COLO668 (cell line): Measurements from ENCODE around the gene IQCH.
"Not testable (repeated sequence)": the region's sequence is repeated elsewhere in the genome, so short reads cannot be mapped to it uniquely, and the experiment has no call there.

Experiments used
- DNase-seq: peaks from one replicate; lab custom pipeline; 2025; ENCODE audit not compliant: unreplicated experiment; lab: John Stamatoyannopoulos, UW

IQCH gene

GRCh38 chr15:67350042-67350441 is 95.5 kb downstream of the IQCH start:
- DNase-seq: no peak

DNA sequence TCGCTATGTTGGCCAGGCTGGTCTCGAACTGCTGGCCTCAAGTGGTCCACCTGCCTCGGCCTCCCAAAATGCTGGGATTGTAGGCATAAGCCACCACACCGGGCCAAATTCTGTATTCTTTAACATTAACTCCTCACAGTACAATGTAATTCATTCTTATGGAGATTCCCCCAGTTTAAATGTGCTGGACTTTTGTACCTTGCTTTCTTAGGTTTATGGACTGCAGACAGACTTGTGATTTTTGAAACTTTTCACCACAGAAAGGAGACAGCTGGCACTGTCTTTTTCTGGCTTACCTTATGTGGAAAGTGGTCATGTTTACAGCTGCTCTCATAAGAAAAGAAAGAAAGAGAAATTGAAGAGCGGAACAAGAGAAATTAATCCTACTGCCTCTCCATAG is 103.8 kb downstream of the IQCH start:
- no peak for DNase-seq

GRCh38 chr15:67358812-67359211 is 104.2 kb downstream of the IQCH start:
- DNase-seq: no peak

- no peak for DNase-seq
Measured at GRCh38 chr15:67359431-67360079, 105.0 kb downstream of the IQCH start.

GRCh38 chr15:67361100-67361499 is 106.5 kb downstream of the IQCH start:
- no peak for DNase-seq

DNA sequence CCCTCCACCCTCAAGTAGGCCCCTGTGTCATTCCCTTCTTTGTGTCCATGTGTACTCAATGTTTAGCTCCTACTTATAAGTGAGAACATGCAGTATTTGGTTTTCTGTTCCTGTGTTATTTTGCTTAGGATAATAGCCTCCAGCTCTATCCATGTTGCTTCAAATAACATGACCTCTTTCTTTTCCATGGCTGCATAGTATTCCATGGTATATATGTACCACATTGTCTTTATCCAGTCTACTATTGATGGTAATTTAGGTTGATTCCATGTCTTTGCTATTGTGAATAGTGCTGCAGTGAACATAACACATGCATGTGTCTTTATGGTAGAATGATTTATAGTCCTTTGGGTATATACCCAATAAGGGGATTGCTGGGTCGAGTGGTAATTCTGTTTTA is 109.1 kb downstream of the IQCH start:
- DNase-seq: not testable (repeated sequence)

- DNase-seq: no peak
Measured at GRCh38 chr15:67365994-67366393, 111.4 kb downstream of the IQCH start.

GRCh38 chr15:67366904-67367303 is 112.3 kb downstream of the IQCH start:
- DNase-seq: no peak

DNA sequence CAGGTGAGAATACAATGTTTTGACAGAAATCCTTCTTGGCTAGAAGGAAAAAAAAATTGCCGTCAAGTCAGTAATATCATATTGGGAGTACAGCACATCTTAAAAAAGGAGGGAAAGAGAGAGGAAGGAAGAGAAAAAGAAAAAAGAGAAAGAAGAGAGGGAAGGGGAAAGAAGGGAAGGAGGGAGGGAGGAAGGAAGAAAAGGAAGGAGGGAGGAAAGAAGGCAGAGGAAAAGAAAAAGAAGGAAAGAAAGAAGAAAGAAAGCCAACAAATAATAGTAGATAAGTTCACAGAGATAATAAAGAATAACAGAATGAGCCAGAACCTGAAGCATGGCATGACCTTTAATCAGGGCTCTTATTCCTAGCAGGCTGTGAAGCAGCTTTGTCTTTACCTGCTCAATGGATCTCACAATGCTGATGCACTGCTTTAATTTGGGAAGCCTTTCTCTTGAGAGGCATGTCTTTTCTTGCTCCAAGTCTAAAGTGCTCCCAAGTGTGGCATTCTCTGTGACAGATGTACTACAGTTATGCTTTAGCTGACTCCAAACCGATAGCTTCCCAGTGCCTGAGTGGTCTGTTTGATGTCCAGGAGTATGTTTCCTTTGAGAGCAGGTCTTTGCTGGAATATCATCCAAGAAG is 114.9 kb downstream of the IQCH start:
- no peak for DNase-seq

GRCh38 chr15:67370206-67370954 is 115.8 kb downstream of the IQCH start:
- no peak for DNase-seq

- DNase-seq: no peak
Measured at GRCh38 chr15:67372543-67372942, 118.0 kb downstream of the IQCH start.

DNA sequence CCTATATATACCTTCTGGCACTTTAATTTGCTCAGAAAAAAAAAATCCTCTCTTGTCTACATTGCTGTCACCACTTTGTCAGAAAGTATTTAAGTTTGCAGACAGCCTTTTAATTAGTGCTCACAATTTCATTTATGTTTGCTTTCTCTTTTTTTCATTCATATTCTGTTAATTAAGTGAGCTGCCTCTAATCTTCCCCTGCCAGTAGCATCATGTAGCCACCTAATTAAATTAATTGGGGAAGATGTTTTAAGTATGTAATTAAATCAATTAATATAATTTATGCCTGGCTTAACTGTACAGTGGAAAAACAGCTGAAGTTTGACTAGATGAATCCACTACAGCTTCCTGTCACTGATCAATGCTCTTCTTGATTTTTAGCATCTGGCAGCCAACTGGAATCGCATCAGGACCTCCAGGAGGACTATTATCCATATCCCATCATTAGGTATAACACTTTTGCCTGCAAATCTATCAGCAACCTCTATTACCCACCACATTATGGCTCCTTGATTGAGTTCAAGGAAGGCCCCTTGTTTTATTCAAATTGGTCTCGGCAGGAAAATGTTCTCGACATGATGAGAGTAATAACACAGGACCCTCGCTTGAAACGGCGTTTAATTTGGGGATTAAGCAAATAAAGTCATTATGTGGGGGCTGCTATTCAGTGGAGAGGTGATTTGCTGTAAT is 118.5 kb downstream of the IQCH start:
- no peak for DNase-seq

DNA sequence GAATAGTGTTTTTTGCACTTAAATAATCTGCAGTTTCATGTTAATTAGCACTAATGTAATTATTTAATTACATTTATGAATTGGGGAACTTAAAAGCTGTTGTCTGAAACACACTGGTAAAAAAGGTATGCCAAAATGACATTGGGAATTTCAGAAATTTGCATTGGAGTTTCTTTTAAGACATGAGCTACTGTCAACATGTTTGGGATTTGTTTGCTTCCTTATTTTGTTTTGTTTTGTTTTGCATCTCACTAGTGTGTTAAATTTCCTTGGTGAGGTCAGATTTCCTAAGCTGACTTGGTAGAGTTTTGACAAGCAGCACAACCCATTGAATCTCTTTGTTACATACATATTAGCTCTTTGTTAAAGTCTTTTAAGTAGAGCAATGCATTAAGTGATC is 119.4 kb downstream of the IQCH start:
- no peak for DNase-seq

GRCh38 chr15:67379530-67379929 is 124.9 kb downstream of the IQCH start:
- DNase-seq: no peak

- DNase-seq: no peak
Measured at GRCh38 chr15:67380921-67381320, 126.3 kb downstream of the IQCH start.

DNA sequence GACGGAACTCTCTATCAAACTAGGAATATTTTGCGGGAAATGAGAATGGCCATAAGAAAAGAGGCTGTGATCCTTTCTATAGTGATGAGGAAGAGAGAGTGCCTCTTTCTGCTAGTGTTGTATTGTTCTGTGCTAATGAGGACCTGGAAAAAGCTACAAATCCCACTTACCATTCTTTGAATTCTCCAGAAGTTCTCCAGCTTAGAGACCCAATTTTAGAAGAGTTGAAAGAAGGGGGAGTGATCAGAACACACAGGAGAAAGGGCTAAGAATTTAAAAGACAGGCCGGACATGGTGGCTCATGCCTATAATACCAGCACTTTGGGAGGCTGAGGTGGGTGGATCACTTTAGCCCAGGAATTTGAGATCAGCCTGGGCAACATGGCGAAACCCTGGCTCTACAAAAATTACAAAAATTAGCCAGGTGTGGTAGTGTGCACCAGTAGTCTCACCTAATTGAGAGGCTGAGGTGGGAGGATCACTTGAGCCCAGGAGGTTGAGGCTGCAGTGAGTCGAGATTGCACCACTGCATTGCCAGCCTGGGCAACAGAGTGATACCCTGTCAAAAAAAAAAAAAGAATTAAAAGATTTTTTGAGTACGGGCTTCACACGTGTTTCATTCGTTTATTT is 126.9 kb downstream of the IQCH start:
- no peak for DNase-seq

DNA sequence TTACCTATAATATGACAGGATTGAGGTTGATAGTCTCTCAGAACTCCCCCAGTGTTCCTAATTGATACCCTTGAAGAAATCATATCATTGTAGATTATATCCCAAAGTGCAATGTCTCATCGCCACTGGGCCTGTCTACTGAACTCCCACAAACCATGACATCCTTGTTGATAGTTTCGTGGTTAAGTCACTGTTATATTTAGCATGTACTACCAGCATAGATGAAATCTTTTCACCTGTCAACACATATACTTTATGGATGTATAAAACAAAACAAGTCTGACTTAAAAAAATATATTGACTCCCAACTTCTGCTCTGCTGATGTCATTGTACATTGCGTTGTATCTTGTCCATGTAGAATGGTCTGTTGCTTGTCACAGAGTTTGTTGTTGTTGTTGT is 128.1 kb downstream of the IQCH start:
- no peak for DNase-seq

GRCh38 chr15:67383899-67384298 is 129.3 kb downstream of the IQCH start:
- DNase-seq: no peak

DNA sequence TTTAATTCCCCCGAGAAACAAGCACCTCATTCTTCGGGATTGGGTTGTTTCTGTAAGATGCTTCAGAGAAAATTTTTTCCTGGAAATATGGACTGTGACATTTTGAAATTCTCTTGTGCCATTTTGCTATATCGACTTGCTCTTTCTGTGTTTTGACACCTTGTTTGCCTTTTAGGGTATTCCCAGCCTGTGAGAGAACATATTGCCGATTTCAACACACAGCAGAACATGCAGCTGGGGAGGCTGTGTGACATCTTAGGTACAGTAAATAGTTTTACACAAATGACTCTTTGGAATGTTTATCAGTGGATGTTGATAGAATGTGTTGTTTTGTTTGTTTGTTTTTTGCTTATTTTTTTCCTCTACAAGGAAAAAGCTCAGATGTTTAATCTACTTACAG is 130.2 kb downstream of the IQCH start:
- DNase-seq: no peak

DNA sequence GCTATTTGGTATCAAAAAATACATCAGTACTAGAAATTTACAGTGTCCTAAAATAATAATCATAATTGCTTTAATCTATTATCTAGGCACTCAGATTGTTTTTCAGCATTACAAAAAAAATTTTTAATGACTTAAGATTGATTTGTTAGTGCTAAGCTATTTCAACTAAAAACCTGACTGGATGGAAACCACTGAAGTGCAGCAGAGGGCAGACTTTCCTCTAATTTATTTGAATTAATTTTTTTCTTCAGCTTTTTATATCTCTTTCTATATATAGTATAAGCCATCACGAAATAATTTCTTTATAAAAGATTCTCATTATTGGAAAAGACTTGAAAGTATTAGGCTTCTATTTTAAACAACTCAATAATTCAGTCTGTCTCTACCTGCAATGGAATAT is 131.4 kb downstream of the IQCH start:
- DNase-seq: no peak

GRCh38 chr15:67386947-67387346 is 132.4 kb downstream of the IQCH start:
- no peak for DNase-seq
